GM12872 (cell line): ENCODE data around the gene FHIT.

Experiments
- CTCF ChIP-seq: IDR thresholded peaks from 3 replicates; pipeline ENCODE4 v1.5.1; 2011; ENCODE audit warnings: low read depth, mild to moderate bottlenecking, low read length, moderate library complexity; ENCODE audit not compliant: insufficient read depth

FHIT gene

DNA sequence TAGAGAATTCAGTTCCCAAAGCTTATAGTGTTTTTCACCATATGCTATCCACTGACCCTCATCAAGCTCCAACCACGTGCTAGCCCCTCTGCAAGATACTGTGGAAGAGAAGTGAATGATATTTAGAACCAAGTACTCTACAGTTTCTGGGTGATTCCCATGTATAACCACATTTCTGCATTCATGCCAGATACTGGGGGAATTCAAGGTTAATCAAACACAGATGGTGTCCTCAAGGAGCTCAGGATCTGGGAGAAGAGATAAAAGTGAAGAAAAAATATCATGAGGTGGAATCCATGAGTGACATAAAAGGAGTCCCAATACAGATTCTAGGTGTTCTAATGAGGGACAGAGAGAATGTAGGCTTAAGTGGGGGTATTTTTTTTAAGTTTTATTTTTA, 195.8 kb downstream of the FHIT start:
- TF ChIP-seq CTCF = no peak

GRCh38 chr3:61053781-61054496, 197.3 kb downstream of the FHIT start:
- TF ChIP-seq CTCF = no peak

DNA sequence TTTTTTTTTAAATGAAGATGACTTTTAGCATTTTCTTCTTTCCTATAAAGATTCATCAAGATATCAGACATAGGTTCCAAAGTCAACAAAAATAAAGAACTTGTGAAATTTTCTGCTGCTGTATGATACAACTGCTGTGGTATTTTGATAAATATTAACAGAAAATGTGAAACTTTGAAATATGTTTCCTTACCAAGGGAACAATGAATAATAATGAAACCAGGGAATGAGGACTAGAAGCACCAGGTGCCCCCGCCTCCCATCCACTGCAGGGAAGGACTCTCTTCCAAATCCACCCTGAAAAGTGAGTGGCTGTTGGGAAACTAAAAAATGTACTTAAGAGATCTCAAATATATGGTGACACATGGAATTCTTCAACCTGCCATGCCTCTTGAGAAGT, 198.4 kb downstream of the FHIT start:
- no peak for TF ChIP-seq CTCF

GRCh38 chr3:61051666-61052065, 199.6 kb downstream of the FHIT start:
- no peak for TF ChIP-seq CTCF

DNA sequence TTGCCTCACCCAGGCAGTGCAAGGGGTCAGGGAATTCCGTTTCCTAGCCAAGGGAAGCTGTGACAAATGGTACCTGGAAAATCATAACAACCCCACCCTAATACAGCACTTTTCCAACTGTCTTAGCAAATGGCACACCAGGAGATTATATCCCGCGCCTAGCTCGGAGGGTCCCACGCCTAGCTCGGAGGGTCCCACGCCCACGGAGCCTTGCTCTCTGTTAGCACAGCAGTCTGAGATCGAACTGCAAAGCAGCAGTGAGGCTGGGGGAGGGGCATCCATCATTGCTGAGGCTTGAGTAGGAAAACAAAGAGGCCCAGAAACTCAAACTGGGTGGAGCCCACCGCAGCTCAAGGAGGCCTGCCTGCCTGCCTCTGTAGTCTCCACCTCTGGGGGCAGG, 208.1 kb downstream of the FHIT start:
- no peak for TF ChIP-seq CTCF

DNA sequence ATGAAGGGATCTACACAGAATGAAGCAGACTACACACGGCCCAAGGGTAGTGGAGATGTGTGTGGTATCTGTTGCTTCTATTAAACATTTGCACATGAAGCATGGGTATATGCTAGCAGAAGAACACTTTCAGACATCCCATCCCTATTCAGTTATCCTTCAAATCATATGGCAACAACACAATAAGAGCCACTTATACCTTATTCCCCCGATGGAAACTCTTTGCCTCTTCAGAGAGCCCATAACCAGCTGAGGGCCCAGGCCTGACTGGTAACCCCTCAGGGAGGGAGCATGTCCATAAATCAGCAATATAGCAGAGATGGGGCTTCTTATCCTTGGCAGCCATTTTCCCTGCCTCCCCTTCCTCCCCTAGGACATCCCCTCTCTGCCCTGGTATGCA, 210.6 kb downstream of the FHIT start:
- TF ChIP-seq CTCF = no peak

DNA sequence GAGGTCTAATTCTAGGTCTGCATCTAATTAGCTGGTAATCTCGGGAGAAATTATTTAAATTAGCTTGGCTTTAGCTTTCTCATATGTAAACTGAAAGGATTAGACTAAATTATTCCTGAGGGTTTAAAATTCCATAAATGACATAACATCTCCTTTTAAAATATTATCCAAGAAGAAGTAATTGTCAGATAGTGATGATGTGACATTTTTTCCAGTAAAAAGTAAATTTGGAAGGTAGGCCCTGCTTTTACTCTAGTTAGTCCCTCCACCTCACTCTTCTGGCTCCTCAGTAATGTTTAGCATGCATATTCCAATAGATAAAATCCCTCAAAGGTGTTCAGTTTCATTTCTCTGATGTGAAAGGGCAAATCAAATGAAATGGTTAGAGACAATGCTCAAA, 215.7 kb downstream of the FHIT start:
- TF ChIP-seq CTCF = no peak
